Endodermal cell (in vitro differentiated cells): ENCODE measurements around the gene AGAP3. TPM values are rescaled to one million over a fixed set of nuclear protein-coding genes. Genes with fewer than 3 reads are reported as not detected.

ENCODE experiments used
- DNase-seq: peaks from one replicate; pipeline ENCODE4 v3.0.0-alpha.2; 2017
- H3K27ac ChIP-seq: 2 replicates; pipeline ENCODE4 v1.5.1; 2013; ENCODE audit warnings: mild to moderate bottlenecking, low read depth, low read length, moderate library complexity
- H3K27me3 ChIP-seq: 2 replicates; pipeline ENCODE4 v1.6.1; 2013; ENCODE audit warnings: mild to moderate bottlenecking, low read length, moderate library complexity; ENCODE audit not compliant: insufficient read depth, control insufficient read depth, poor library complexity, severe bottlenecking
- H3K36me3 ChIP-seq: 2 replicates; pipeline ENCODE4 v1.7.0; 2013; ENCODE audit warnings: mild to moderate bottlenecking, low read length, moderate library complexity; ENCODE audit not compliant: control insufficient read depth, insufficient read depth
- H3K4me1 ChIP-seq: one replicate; pipeline ENCODE4 v1.7.0; 2013; ENCODE audit warnings: low read length; ENCODE audit not compliant: control insufficient read depth, insufficient read depth
- H3K4me3 ChIP-seq: 2 replicates; pipeline ENCODE4 v1.5.1; 2013; ENCODE audit warnings: mild to moderate bottlenecking, low read length, moderate library complexity
- H3K9ac ChIP-seq: 2 replicates; pipeline ENCODE4 v1.6.1; 2013; ENCODE audit warnings: mild to moderate bottlenecking, low read length, moderate library complexity; ENCODE audit not compliant: poor library complexity, severe bottlenecking; ENCODE audit errors: extremely low read depth
- H3K9me3 ChIP-seq: 2 replicates; pipeline ENCODE4 v1.6.1; 2013; ENCODE audit warnings: mild to moderate bottlenecking, low read length, moderate library complexity; ENCODE audit not compliant: control insufficient read depth
- H3K27ac Mint-ChIP-seq: 2 replicates; pipeline ENCODE4 v1.8.0; 2020; ENCODE audit warnings: mixed read lengths
- H3K27me3 Mint-ChIP-seq: 2 replicates; pipeline ENCODE4 v1.8.0; 2021; ENCODE audit warnings: mild to moderate bottlenecking, mixed read lengths; ENCODE audit not compliant: insufficient read depth
- H3K36me3 Mint-ChIP-seq: 2 replicates; pipeline ENCODE4 v1.8.0; 2020; ENCODE audit warnings: low read depth, mixed read lengths
- H3K4me1 Mint-ChIP-seq: 2 replicates; pipeline ENCODE4 v1.8.0; 2020; ENCODE audit warnings: mixed read lengths
- H3K4me3 Mint-ChIP-seq: 2 replicates; pipeline ENCODE4 v1.8.0; 2020; ENCODE audit warnings: mild to moderate bottlenecking, moderate library complexity, mixed read lengths
- H3K9me3 Mint-ChIP-seq: 2 replicates; pipeline ENCODE4 v1.8.0; 2020; ENCODE audit warnings: mild to moderate bottlenecking, mixed read lengths
- CTCF ChIP-seq: fragments of 200-600 bp; sonication (generic); conservative IDR thresholded peaks from 2 replicates; pipeline ENCODE4 v1.5.0; 2021; ENCODE audit warnings: antibody characterized with exemption, mild to moderate bottlenecking
- WGBS, 2 experiments: methylation state at CpG; one replicate each; pipeline versions ENCODE4 v1.1.5 to v1.1.7; 2013; ENCODE audit warnings: missing lambda C conversion rate in 2 of 2, mixed read lengths in 1 of 2; ENCODE audit not compliant: insufficient coverage in 1 of 2, insufficient read length in 1 of 2; 5-methylcytosine and 5-hydroxymethylcytosine counted together
- total RNA-seq, 2 donors: library from RNA; stranded (reverse); fragmentation: NEBNext Ultra II Directional in 1 of 2; extraction: Animal tissue kit (Norgen Biotek cat#: 25700) in 1 of 2; gene quantifications; 2 replicates in 1 of 2; 3 replicates in 1 of 2; pipeline ENCODE4 v1.2.1, GENCODE V29; 2021

AGAP3 gene
- total RNA-seq, 2 donors from 2014 or later: 113 to 116 TPM

DNA sequence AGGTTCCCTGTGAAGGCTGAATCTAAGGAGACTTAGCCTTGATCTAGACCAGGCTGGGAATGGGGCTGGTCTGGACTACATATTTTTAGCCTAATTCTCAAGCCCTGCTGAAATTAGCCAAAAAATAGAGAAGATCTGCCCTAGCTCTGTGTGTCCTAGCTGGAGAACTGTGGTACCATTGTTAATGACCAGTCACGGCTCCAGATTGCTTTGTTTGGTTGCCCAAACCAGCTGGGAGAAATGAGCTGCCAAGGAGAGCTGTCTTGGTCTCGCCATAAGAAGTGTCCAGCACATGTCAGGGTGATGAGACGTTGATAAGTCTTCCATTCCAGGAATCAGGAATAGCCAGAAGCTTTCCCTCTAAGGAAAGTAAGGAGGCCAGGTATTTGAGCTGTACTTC, 60.5 kb downstream of the AGAP3 start:
- Histone ChIP-seq H3K4me1 (no peaks in the 10 kb centered on the region), H3K9me3 (no peaks in the 10 kb centered on the region), H3K36me3 (peaks cover 15% of the 10 kb centered on the region), H3K27me3 (peaks cover 8% of the 10 kb centered on the region), H3K27ac (no peak overlapping the region), H3K4me3 (no peak overlapping the region), H3K9ac (no peak overlapping the region)
- H3K9me3 Mint-ChIP-seq: no peaks in the 10 kb centered on the region
- no peak overlapping the region for H3K4me3 Mint-ChIP-seq
- H3K4me1 Mint-ChIP-seq: peaks cover 9% of the 10 kb centered on the region
- peak; percentile 30 for DNase-seq
- peaks cover 10% of the 10 kb centered on the region for H3K27me3 Mint-ChIP-seq
- H3K36me3 Mint-ChIP-seq: peaks cover 26% of the 10 kb centered on the region
- WGBS, 2 experiments: 83 to 98% methylated on average over 2 to 3 of the region's 3 CpGs
- TF ChIP-seq CTCF: no peak
- H3K27ac Mint-ChIP-seq: no peak overlapping the region

GRCh38 chr7:151148319-151149259, 62.3 kb downstream of the AGAP3 start:
- 89 to 95% methylated on average over 15 to 22 of the region's 22 CpGs for WGBS, 2 experiments

DNA sequence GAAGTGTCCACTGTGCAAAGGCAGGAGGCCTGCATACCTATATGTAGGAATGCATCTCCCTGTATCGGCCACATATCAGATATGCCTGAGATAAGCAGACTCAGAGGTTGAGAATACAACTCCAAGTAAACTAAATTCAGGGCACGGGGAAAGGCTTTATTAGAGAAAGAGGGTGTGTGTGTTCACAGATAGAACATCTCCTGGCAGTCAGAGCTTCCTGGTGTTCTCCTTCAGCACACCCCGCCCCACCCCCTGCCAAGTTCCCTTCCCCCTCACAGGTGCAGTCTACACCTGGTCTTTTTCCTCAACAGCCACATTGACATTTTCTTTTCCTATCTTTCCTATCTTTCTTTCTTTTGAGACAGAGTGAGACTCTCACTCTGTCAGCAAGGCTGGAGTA, 64.1 kb downstream of the AGAP3 start:
- Histone ChIP-seq H3K27ac (no peak overlapping the region), H3K27me3 (peaks cover 14% of the 10 kb centered on the region), H3K4me3 (no peak overlapping the region), H3K4me1 (no peaks in the 10 kb centered on the region), H3K36me3 (no peaks in the 10 kb centered on the region), H3K9me3 (no peaks in the 10 kb centered on the region), H3K9ac (no peak overlapping the region)
- H3K27me3 Mint-ChIP-seq: peaks cover 17% of the 10 kb centered on the region
- H3K36me3 Mint-ChIP-seq: no peaks in the 10 kb centered on the region
- H3K27ac Mint-ChIP-seq: no peak overlapping the region
- WGBS, 2 experiments: 86 to 100% methylated on average over 1 to 3 of the region's 3 CpGs
- no peak overlapping the region for H3K4me3 Mint-ChIP-seq
- H3K4me1 Mint-ChIP-seq: peaks cover 3% of the 10 kb centered on the region
- TF ChIP-seq CTCF: no peak
- no peaks in the 10 kb centered on the region for H3K9me3 Mint-ChIP-seq
- no peak for DNase-seq

More at GRCh38 chr7:151148319-151149259, 62.3 kb downstream of the AGAP3 start:
- no peak overlapping the region for H3K27ac ChIP-seq
- no peak overlapping the region for H3K4me3 ChIP-seq
- H3K4me1 Mint-ChIP-seq: peaks cover 3% of the 10 kb centered on the region
- H3K4me1 ChIP-seq: no peaks in the 10 kb centered on the region
- no peaks in the 10 kb centered on the region for H3K9me3 ChIP-seq
- no peak overlapping the region for H3K9ac ChIP-seq
- peaks cover 10% of the 10 kb centered on the region for H3K36me3 Mint-ChIP-seq
- H3K27me3 ChIP-seq: peaks cover 14% of the 10 kb centered on the region
- DNase-seq: peak; percentile 42
- no peaks in the 10 kb centered on the region for H3K9me3 Mint-ChIP-seq
- H3K27ac Mint-ChIP-seq: no peak overlapping the region
- no peak overlapping the region for H3K4me3 Mint-ChIP-seq
- H3K27me3 Mint-ChIP-seq: peaks cover 10% of the 10 kb centered on the region
- peaks cover 8% of the 10 kb centered on the region for H3K36me3 ChIP-seq
- no peak for TF ChIP-seq CTCF
